Tibial nerve (tissue), 4 donors: Measurements from ENCODE around the gene MKRN2OS. TPM values are rescaled to one million over a fixed set of nuclear protein-coding genes. Genes with fewer than 3 reads are reported as not detected.

ENCODE experiments used
- DNase-seq, 2 donors: peaks; one replicate each; pipeline ENCODE4 v3.0.0-alpha.2; 2019; ENCODE audit warnings: low spot score in 2 of 2
- H3K27ac ChIP-seq, 4 donors: fragments of 200-600 bp; sonication (generic) in 3 of 4; one replicate each; pipeline ENCODE4 v1.5.1; 2017 to 2019; ENCODE audit warnings: mild to moderate bottlenecking in 1 of 4
- H3K27me3 ChIP-seq, 2 donors: fragments of 200-600 bp; sonication (generic) in 1 of 2; one replicate each; pipeline versions ENCODE4 v1.5.1 to v1.6.0; 2017 to 2019
- H3K36me3 ChIP-seq, 3 donors: fragments of 200-600 bp; sonication (generic); one replicate each; pipeline ENCODE4 v1.5.1; 2018 to 2019
- H3K4me1 ChIP-seq, 4 donors: fragments of 200-600 bp; sonication (generic) in 3 of 4; one replicate each; pipeline ENCODE4 v1.5.1; 2017 to 2019
- H3K4me3 ChIP-seq, 4 donors: fragments of 200-600 bp; sonication (generic) in 3 of 4; one replicate each; pipeline ENCODE4 v1.5.1; 2017 to 2019; ENCODE audit warnings: mild to moderate bottlenecking in 1 of 4, moderate library complexity in 1 of 4
- H3K9me3 ChIP-seq, 4 donors: fragments of 200-600 bp; sonication (generic) in 3 of 4; one replicate each; pipeline ENCODE4 v1.5.1; 2017 to 2019
- CTCF ChIP-seq, 5 experiments: fragments of 200-600 bp in 3 of 5; fragments of 450-650 bp in 2 of 5; sonication (generic) in 3 of 5; IDR thresholded peaks; one replicate each; pipeline ENCODE4 v1.5.1; 2016 to 2019; ENCODE audit warnings: antibody characterized with exemption in 5 of 5, mild to moderate bottlenecking in 3 of 5, moderate library complexity in 2 of 5
- EP300 ChIP-seq, 2 donors: sonication (generic); formaldehyde crosslinking; IDR thresholded peaks; one replicate each; pipeline ENCODE4 v1.6.1; 2017; ENCODE audit warnings: antibody characterized with exemption in 2 of 2, mild to moderate bottlenecking in 1 of 2
- POLR2A ChIP-seq, 2 donors: fragments of 450-650 bp; IDR thresholded peaks; one replicate each; pipeline ENCODE4 v1.6.1; 2017; ENCODE audit warnings: antibody characterized with exemption in 2 of 2, mild to moderate bottlenecking in 2 of 2, moderate library complexity in 2 of 2
- WGBS, 2 donors: methylation state at CpG; one replicate each; pipeline ENCODE4 v1.1.5; 2018; 5-methylcytosine and 5-hydroxymethylcytosine counted together
- total RNA-seq, 4 donors: library from RNA; depleted of rRNA; stranded (reverse); fragments of >200 nt; gene quantifications; one replicate each; pipeline ENCODE4 v1.1.0, GENCODE V29; 2016

Gene MKRN2OS
- total RNA-seq, 4 donors from 2014 or later: not detected

- DNase-seq: no peak
- H3K27me3 ChIP-seq: no peaks in the 10 kb centered on the region
- no peak overlapping the region for H3K27ac ChIP-seq
- peaks cover 0 to 20% (median 4%) of the 10 kb centered on the region in 4 donors for H3K4me1 ChIP-seq
- peaks cover 0 to 34% (median 0%) of the 10 kb centered on the region in 3 donors for H3K36me3 ChIP-seq
- WGBS, 2 donors: 86 to 88% methylated on average over 4 of the region's 4 CpGs
- no peaks in the 10 kb centered on the region for H3K9me3 ChIP-seq
- no peak overlapping the region for H3K4me3 ChIP-seq
- TF ChIP-seq POLR2A (IDR thresholded peaks at IDR 0.05) (no peak), EP300 (IDR thresholded peaks at IDR 0.05) (no peak), CTCF (IDR thresholded peaks at IDR 0.05) (no peak)
Observed at GRCh38 chr3:12512534-12513118, 32.7 kb downstream of the MKRN2OS start.

- Histone ChIP-seq H3K9me3 (no peaks in the 10 kb centered on the region), H3K36me3 (peaks cover 0 to 63% (median 0%) of the 10 kb centered on the region in 3 donors), H3K27me3 (no peaks in the 10 kb centered on the region), H3K27ac (peak overlapping the region in 1 of 4 donors; percentile 67), H3K4me3 (no peak overlapping the region), H3K4me1 (peaks cover 0 to 20% (median 4%) of the 10 kb centered on the region in 4 donors)
- 82 to 87% methylated on average over 3 of the region's 3 CpGs for WGBS, 2 donors
- TF ChIP-seq POLR2A (IDR thresholded peaks at IDR 0.05) (no peak), CTCF (IDR thresholded peaks at IDR 0.05) (no peak), EP300 (IDR thresholded peaks at IDR 0.05) (no peak)
- DNase-seq: no peak
Observed at GRCh38 chr3:12509466-12509865, 35.8 kb downstream of the MKRN2OS start.

GRCh38 chr3:12508291-12508700 lies 37.0 kb downstream of the MKRN2OS start:
- H3K4me3 ChIP-seq: no peak overlapping the region

GRCh38 chr3:12507591-12508281 lies 37.6 kb downstream of the MKRN2OS start:
- Histone ChIP-seq H3K4me3 (no peak overlapping the region), H3K9me3 (no peaks in the 10 kb centered on the region), H3K4me1 (peaks cover 0 to 8% (median 4%) of the 10 kb centered on the region in 4 donors), H3K36me3 (peaks cover 0 to 80% (median 5%) of the 10 kb centered on the region in 3 donors), H3K27ac (peak overlapping the region in 2 of 4 donors; percentile 68 to 72), H3K27me3 (no peaks in the 10 kb centered on the region)
- WGBS, 2 donors: 74 to 76% methylated on average over 8 of the region's 8 CpGs
- no peak for TF ChIP-seq CTCF (IDR thresholded peaks at IDR 0.05)
- TF ChIP-seq EP300 (IDR thresholded peaks at IDR 0.05): no peak
- TF ChIP-seq POLR2A (IDR thresholded peaks at IDR 0.05): no peak
- DNase-seq: no peak

More at GRCh38 chr3:12508291-12508700, 37.0 kb downstream of the MKRN2OS start:
- Histone ChIP-seq H3K27ac (peak overlapping the region in 2 of 4 donors; percentile 68 to 72), H3K9me3 (no peaks in the 10 kb centered on the region), H3K36me3 (peaks cover 0 to 75% (median 2%) of the 10 kb centered on the region in 3 donors), H3K4me1 (peaks cover 0 to 9% (median 4%) of the 10 kb centered on the region in 4 donors), H3K27me3 (no peaks in the 10 kb centered on the region)
- TF ChIP-seq CTCF (IDR thresholded peaks at IDR 0.05): no peak
- peak in 1 of 2 donors; percentile 70 for TF ChIP-seq EP300 (IDR thresholded peaks at IDR 0.05)
- no peak for TF ChIP-seq POLR2A (IDR thresholded peaks at IDR 0.05)
- DNase-seq: peak; percentile 15 to 47
- 62 to 64% methylated on average over 5 of the region's 5 CpGs for WGBS, 2 donors

GRCh38 chr3:12506201-12506709 lies 39.0 kb downstream of the MKRN2OS start:
- H3K36me3 ChIP-seq: peaks cover 0 to 81% (median 5%) of the 10 kb centered on the region in 3 donors
- H3K27ac ChIP-seq: no peak overlapping the region
- H3K4me1 ChIP-seq: peaks cover 0 to 19% (median 6%) of the 10 kb centered on the region in 4 donors
- DNase-seq: no peak
- TF ChIP-seq EP300 (IDR thresholded peaks at IDR 0.05): no peak
- no peak for TF ChIP-seq CTCF (IDR thresholded peaks at IDR 0.05)
- no peak for TF ChIP-seq POLR2A (IDR thresholded peaks at IDR 0.05)
- WGBS, 2 donors: 71 to 72% methylated on average over 5 of the region's 5 CpGs
- no peaks in the 10 kb centered on the region for H3K27me3 ChIP-seq
- H3K9me3 ChIP-seq: no peaks in the 10 kb centered on the region
- H3K4me3 ChIP-seq: no peak overlapping the region
